KOPT-K1 (cell line): ENCODE results near the gene CLBA1.

Experiments
- H3K27ac ChIP-seq: fragments of 200-600 bp; sonication (generic); 2 replicates; pipeline ENCODE4 v1.5.1; 2016; ENCODE audit warnings: antibody characterized with exemption, mild to moderate bottlenecking, low read depth, low read length; ENCODE audit not compliant: poor library complexity, severe bottlenecking
- H3K36me3 ChIP-seq: fragments of 200-600 bp; sonication (generic); 2 replicates; pipeline ENCODE4 v1.5.1; 2017; ENCODE audit warnings: antibody characterized with exemption, mild to moderate bottlenecking, low read length, moderate library complexity; ENCODE audit not compliant: insufficient read depth
- H3K9me3 ChIP-seq: fragments of 200-600 bp; sonication (generic); 2 replicates; pipeline ENCODE4 v1.5.1; 2017; ENCODE audit warnings: antibody characterized with exemption, low read length, mild to moderate bottlenecking; ENCODE audit not compliant: insufficient read depth, poor library complexity, severe bottlenecking

Gene CLBA1

GRCh38 chr14:105041841-105042765 is 56.5 kb downstream of the CLBA1 start:
- no peak overlapping the region for H3K27ac ChIP-seq
- no peaks in the 10 kb centered on the region for H3K9me3 ChIP-seq
- H3K36me3 ChIP-seq, result no peaks in the 10 kb centered on the region

DNA sequence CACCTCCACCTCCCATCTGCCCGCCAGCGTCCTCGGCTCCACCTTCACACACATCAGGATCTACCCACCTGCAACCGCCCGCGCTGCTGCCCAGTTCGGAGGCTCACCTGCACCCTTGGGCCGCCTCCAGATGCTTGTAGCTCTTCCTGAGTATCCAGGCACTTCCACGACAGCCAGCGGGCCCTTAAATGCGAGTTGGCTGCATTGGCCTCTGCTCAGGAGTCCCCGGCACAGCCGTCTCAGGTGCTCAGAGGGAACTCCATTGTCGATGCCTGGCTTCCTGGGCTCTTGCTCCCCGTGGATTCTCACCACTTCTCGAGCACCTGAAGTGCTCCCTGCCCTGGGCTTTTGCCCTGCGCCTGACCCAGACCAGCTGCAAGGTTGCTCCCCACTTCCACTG is 57.2 kb downstream of the CLBA1 start:
- no peaks in the 10 kb centered on the region for H3K9me3 ChIP-seq
- H3K27ac ChIP-seq, result no peak overlapping the region
- H3K36me3 ChIP-seq, result no peaks in the 10 kb centered on the region

GRCh38 chr14:105043641-105044040 is 58.1 kb downstream of the CLBA1 start:
- Histone ChIP-seq H3K27ac (no peak overlapping the region), H3K36me3 (no peaks in the 10 kb centered on the region), H3K9me3 (no peaks in the 10 kb centered on the region)
